MM.1S (cell line): ENCODE results near the gene AKAP9.

Experiments used
- DNase-seq: peaks from one replicate; pipeline ENCODE4 v3.0.0-alpha.2; 2015
- H2AFZ ChIP-seq: fragments of 300-600 bp; sonication (generic); 2 replicates; pipeline ENCODE4 v1.6.0; 2016; ENCODE audit warnings: antibody characterized with exemption, low read length
- H3F3A ChIP-seq: fragments of 300-600 bp; sonication (generic); 2 replicates; pipeline ENCODE4 v1.6.1; 2016; ENCODE audit warnings: mild to moderate bottlenecking, antibody characterized with exemption, low read length, moderate library complexity, mixed read lengths; ENCODE audit not compliant: insufficient read depth
- H3K27ac ChIP-seq: fragments of 300-600 bp; sonication (generic); 2 replicates; pipeline ENCODE4 v1.5.1; 2016; ENCODE audit warnings: mild to moderate bottlenecking, low read length
- H3K27me3 ChIP-seq: fragments of 300-600 bp; sonication (generic); replicated peaks from 2 replicates; pipeline ENCODE4 v1.6.0; 2016; ENCODE audit warnings: low read length; ENCODE audit not compliant: insufficient read depth
- H3K36me3 ChIP-seq: fragments of 300-600 bp; sonication (generic); replicated peaks from 2 replicates; pipeline ENCODE4 v1.6.1; 2016; ENCODE audit warnings: mild to moderate bottlenecking, low read length, mixed read lengths; ENCODE audit not compliant: insufficient read depth
- H3K4me1 ChIP-seq: fragments of 300-600 bp; sonication (generic); 2 replicates; pipeline ENCODE4 v1.6.1; 2016; ENCODE audit warnings: low read length, mixed read lengths
- H3K4me2 ChIP-seq: fragments of 300-600 bp; sonication (generic); 2 replicates; pipeline ENCODE4 v1.6.0; 2016; ENCODE audit warnings: low read depth, low read length
- H3K4me3 ChIP-seq: fragments of 300-600 bp; sonication (generic); 2 replicates; pipeline ENCODE4 v1.5.1; 2016; ENCODE audit warnings: low read length, mixed read lengths
- H3K79me2 ChIP-seq: fragments of 300-600 bp; sonication (generic); 2 replicates; pipeline ENCODE4 v1.6.1; 2016; ENCODE audit warnings: mixed run types, low read length, mixed read lengths
- H3K9ac ChIP-seq: fragments of 300-600 bp; sonication (generic); 2 replicates; pipeline ENCODE4 v1.6.1; 2016; ENCODE audit warnings: low read length, mixed read lengths
- H3K9me2 ChIP-seq: fragments of 300-600 bp; sonication (generic); replicated peaks from 2 replicates; pipeline ENCODE4 v1.6.1; 2016; ENCODE audit warnings: mild to moderate bottlenecking, low read length, mixed read lengths; ENCODE audit not compliant: insufficient read depth
- H3K9me3 ChIP-seq: fragments of 300-600 bp; sonication (generic); replicated peaks from 2 replicates; pipeline ENCODE4 v1.6.1; 2016; ENCODE audit warnings: mild to moderate bottlenecking, low read length, mixed read lengths; ENCODE audit not compliant: insufficient read depth
- H4K20me1 ChIP-seq: fragments of 300-600 bp; sonication (generic); 2 replicates; pipeline ENCODE4 v1.6.1; 2016; ENCODE audit warnings: mild to moderate bottlenecking, low read length, moderate library complexity, mixed read lengths; ENCODE audit not compliant: insufficient read depth
- CTCF ChIP-seq: fragments of 300-600 bp; sonication (generic); IDR thresholded peaks from 2 replicates; pipeline ENCODE4 v1.5.1; 2016; ENCODE audit warnings: antibody characterized with exemption, low read length, mixed read lengths
- EZH2 ChIP-seq: fragments of 300-600 bp; sonication (generic); optimal IDR thresholded peaks from 2 replicates; pipeline ENCODE3; 2017; ENCODE audit warnings: low read depth, mild to moderate bottlenecking, antibody characterized with exemption, low read length, mixed read lengths
- EZH2phosphoT487 ChIP-seq: fragments of 300-600 bp; sonication (generic); IDR thresholded peaks from 2 replicates; pipeline ENCODE4 v1.6.1; 2018; ENCODE audit warnings: antibody characterized with exemption, low read length

AKAP9 gene

GRCh38 chr7:92149736-92150239 is 209.1 kb downstream of the AKAP9 start:
- no peaks in the 10 kb centered on the region for H3K79me2 ChIP-seq
- DNase-seq: no peak
- no peaks in the 10 kb centered on the region for H3K9me3 ChIP-seq
- H3K9me2 ChIP-seq: no peaks in the 10 kb centered on the region
- H4K20me1 ChIP-seq: no peaks in the 10 kb centered on the region
- no peak overlapping the region for H3K27ac ChIP-seq
- H3K27me3 ChIP-seq: no peaks in the 10 kb centered on the region
- H3K4me3 ChIP-seq: no peak overlapping the region
- H2AFZ ChIP-seq: no peak overlapping the region
- no peak overlapping the region for H3K4me2 ChIP-seq
- no peak overlapping the region for H3K9ac ChIP-seq
- H3K4me1 ChIP-seq: no peaks in the 10 kb centered on the region
- no peaks in the 10 kb centered on the region for H3F3A ChIP-seq
- TF ChIP-seq CTCF (no peak), EZH2phosphoT487 (no peak), EZH2 (no peak)
- H3K36me3 ChIP-seq: no peaks in the 10 kb centered on the region

GRCh38 chr7:92150450-92151017 is 209.9 kb downstream of the AKAP9 start:
- no peaks in the 10 kb centered on the region for H4K20me1 ChIP-seq
- H3K4me2 ChIP-seq: no peak overlapping the region
- no peaks in the 10 kb centered on the region for H3K9me3 ChIP-seq
- no peak overlapping the region for H2AFZ ChIP-seq
- no peaks in the 10 kb centered on the region for H3K4me1 ChIP-seq
- no peaks in the 10 kb centered on the region for H3F3A ChIP-seq
- no peak for DNase-seq
- TF ChIP-seq EZH2: no peak
- TF ChIP-seq EZH2phosphoT487: no peak
- no peak for TF ChIP-seq CTCF
- H3K4me3 ChIP-seq: no peak overlapping the region
- H3K9me2 ChIP-seq: no peaks in the 10 kb centered on the region
- no peaks in the 10 kb centered on the region for H3K27me3 ChIP-seq
- H3K79me2 ChIP-seq: no peaks in the 10 kb centered on the region
- no peaks in the 10 kb centered on the region for H3K36me3 ChIP-seq
- H3K27ac ChIP-seq: no peak overlapping the region
- H3K9ac ChIP-seq: no peak overlapping the region

- Histone ChIP-seq H3K9ac (no peak overlapping the region), H3K4me1 (peaks cover 3% of the 10 kb centered on the region), H3K27ac (no peak overlapping the region), H3K4me3 (no peak overlapping the region), H2AFZ (no peak overlapping the region), H3K4me2 (no peak overlapping the region), H3K36me3 (no peaks in the 10 kb centered on the region), H3K9me2 (no peaks in the 10 kb centered on the region), H3K9me3 (no peaks in the 10 kb centered on the region), H3K79me2 (no peaks in the 10 kb centered on the region), H3K27me3 (no peaks in the 10 kb centered on the region), H3F3A (no peaks in the 10 kb centered on the region), H4K20me1 (no peaks in the 10 kb centered on the region)
- DNase-seq: no peak
- TF ChIP-seq CTCF: no peak
- no peak for TF ChIP-seq EZH2phosphoT487
- no peak for TF ChIP-seq EZH2
Observed at GRCh38 chr7:92155108-92155739, 214.6 kb downstream of the AKAP9 start.
